IPS DF 6.9 (cell line): ENCODE data around the gene MRPS9.

Experiments
- DNase-seq: peaks from one replicate; pipeline ENCODE4 v3.0.0-alpha.2; 2013; ENCODE audit warnings: low read depth, low spot score
- H3K27ac ChIP-seq: one replicate; pipeline ENCODE4 v1.5.1; 2013; ENCODE audit warnings: low read length, control low read depth
- H3K27me3 ChIP-seq: 2 replicates; pipeline ENCODE4 v1.6.1; 2013; ENCODE audit warnings: mild to moderate bottlenecking, low read length; ENCODE audit not compliant: control insufficient read depth, insufficient read depth
- H3K36me3 ChIP-seq: 2 replicates; pipeline ENCODE4 v1.6.1; 2013; ENCODE audit warnings: low read length; ENCODE audit not compliant: control insufficient read depth, insufficient read depth
- H3K4me1 ChIP-seq: 2 replicates; pipeline ENCODE4 v1.6.1; 2013; ENCODE audit warnings: low read length; ENCODE audit not compliant: control insufficient read depth, insufficient read depth
- H3K4me3 ChIP-seq: 2 replicates; pipeline ENCODE4 v1.5.1; 2013; ENCODE audit warnings: mild to moderate bottlenecking, low read length
- H3K9me3 ChIP-seq: 2 replicates; pipeline ENCODE4 v1.6.1; 2013; ENCODE audit warnings: low read length, inconsistent platforms; ENCODE audit not compliant: control insufficient read depth, insufficient read depth
- WGBS: extraction: QIAGEN DNeasy Blood & Tissue Kit; methylation state at CpG from one replicate; pipeline ENCODE4 v1.1.7; 2013; ENCODE audit warnings: mixed read lengths, missing lambda C conversion rate; ENCODE audit not compliant: insufficient read length, insufficient coverage; 5-methylcytosine and 5-hydroxymethylcytosine counted together

Gene MRPS9

DNA sequence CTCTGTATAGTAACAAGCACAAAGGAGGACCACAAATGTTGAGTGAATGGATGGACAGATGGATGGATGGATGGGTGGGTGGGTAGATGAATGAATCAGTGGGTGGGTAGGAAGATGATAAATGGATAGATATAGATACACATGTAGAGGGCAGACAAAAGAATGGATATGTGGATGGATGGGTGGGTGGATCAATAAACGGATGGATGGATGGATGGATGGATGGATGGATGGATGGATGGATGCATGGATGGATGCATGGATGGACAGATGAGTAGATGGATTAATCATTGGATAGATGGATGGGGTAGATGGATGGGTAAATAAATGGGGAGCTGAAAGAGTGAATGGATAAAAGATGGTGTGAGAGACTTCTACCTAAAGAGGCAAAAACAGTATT is 111.4 kb downstream of the MRPS9 start:
- Histone ChIP-seq H3K4me1 (no peaks in the 10 kb centered on the region), H3K4me3 (no peak overlapping the region), H3K27ac (no peak overlapping the region), H3K36me3 (no peaks in the 10 kb centered on the region), H3K27me3 (no peaks in the 10 kb centered on the region), H3K9me3 (no peaks in the 10 kb centered on the region)
- no CpG with 5 or more reads among the region's 1 CpG for WGBS
- no peak for DNase-seq
